NT2/D1 (cell line): Measurements from ENCODE around the gene SKIC2.
"Not testable (repeated sequence)": the region's sequence is repeated elsewhere in the genome, so short reads cannot be mapped to it uniquely, and the experiment has no call there.

Experiments
- DNase-seq: peaks from one replicate; pipeline ENCODE4 v3.0.0-alpha.2; 2011; ENCODE audit warnings: low read depth, low spot score
- H3K27me3 ChIP-seq: 2 replicates; pipeline ENCODE4 v1.6.0; 2011; ENCODE audit warnings: mild to moderate bottlenecking; ENCODE audit not compliant: insufficient read length, insufficient read depth
- H3K36me3 ChIP-seq: 2 replicates; pipeline ENCODE4 v1.6.1; 2011; ENCODE audit warnings: mild to moderate bottlenecking, low read length, mixed read lengths; ENCODE audit not compliant: insufficient read depth, insufficient read length
- H3K4me1 ChIP-seq: 2 replicates; pipeline ENCODE4 v1.5.1; 2011; ENCODE audit not compliant: insufficient read depth, insufficient read length
- H3K4me3 ChIP-seq: 2 replicates; pipeline ENCODE4 v1.5.1; 2011; ENCODE audit warnings: low read depth; ENCODE audit not compliant: insufficient read length
- H3K9ac ChIP-seq: 2 replicates; pipeline ENCODE4 v1.6.0; 2011; ENCODE audit warnings: low read depth; ENCODE audit not compliant: insufficient read length
- H3K9me3 ChIP-seq: 2 replicates; pipeline ENCODE4 v1.5.1; 2011; ENCODE audit warnings: mild to moderate bottlenecking, low read length; ENCODE audit not compliant: insufficient read depth
- SUZ12 ChIP-seq: IDR thresholded peaks from 2 replicates; pipeline ENCODE4 v1.6.1; 2011; ENCODE audit not compliant: insufficient read length, insufficient read depth; ENCODE audit errors: extremely low read depth
- YY1 ChIP-seq: IDR thresholded peaks from 2 replicates; pipeline ENCODE4 v1.6.1; 2011; ENCODE audit not compliant: insufficient read length, insufficient read depth
- ZNF274 ChIP-seq: IDR thresholded peaks from 2 replicates; pipeline ENCODE4 v1.6.1; 2011; ENCODE audit warnings: mild to moderate bottlenecking, low read depth, low read length

SKIC2 gene

DNA sequence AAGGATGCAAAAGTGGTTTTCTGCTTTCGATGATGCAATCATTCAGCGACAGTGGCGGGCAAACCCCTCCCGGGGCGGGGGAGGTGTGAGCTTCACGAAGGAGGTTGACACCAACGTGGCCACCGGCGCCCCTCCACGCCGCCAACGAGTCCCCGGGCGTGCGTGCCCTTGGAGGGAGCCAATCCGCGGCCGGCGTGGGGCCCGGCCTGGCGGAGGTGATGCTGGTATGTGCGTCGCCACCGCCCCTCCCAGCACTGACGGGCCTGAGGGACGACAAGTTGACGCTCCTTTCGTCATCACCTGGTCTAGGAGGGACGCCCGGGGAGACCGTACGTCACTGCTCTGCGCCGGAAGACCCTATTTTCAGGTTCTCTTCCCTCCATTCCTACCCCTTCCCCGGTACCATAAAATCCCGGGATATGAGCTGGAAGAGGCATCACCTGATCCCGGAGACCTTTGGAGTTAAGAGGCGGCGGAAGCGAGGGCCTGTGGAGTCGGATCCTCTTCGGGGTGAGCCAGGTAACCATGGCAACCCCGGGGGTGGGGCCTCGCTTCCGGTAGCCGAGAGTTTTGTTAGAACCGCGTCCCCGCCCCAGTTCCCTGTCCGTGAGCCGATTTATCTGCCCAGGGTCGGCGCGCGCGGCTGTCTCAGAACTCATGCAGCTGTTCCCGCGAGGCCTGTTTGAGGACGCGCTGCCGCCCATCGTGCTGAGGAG, 13.2 kb downstream of the SKIC2 start, which contains the start of gene DXO:
TSS of gene DXO (minus strand) at position 146 of the 716 bp plus-strand sequence. CDS start 463 bp downstream, outside the sequence.
- Histone ChIP-seq H3K36me3 (peaks cover 45% of the 10 kb centered on the region), H3K4me1 (no peaks in the 10 kb centered on the region)
- TF ChIP-seq ZNF274 (no peak), YY1 (no peak)

DNA sequence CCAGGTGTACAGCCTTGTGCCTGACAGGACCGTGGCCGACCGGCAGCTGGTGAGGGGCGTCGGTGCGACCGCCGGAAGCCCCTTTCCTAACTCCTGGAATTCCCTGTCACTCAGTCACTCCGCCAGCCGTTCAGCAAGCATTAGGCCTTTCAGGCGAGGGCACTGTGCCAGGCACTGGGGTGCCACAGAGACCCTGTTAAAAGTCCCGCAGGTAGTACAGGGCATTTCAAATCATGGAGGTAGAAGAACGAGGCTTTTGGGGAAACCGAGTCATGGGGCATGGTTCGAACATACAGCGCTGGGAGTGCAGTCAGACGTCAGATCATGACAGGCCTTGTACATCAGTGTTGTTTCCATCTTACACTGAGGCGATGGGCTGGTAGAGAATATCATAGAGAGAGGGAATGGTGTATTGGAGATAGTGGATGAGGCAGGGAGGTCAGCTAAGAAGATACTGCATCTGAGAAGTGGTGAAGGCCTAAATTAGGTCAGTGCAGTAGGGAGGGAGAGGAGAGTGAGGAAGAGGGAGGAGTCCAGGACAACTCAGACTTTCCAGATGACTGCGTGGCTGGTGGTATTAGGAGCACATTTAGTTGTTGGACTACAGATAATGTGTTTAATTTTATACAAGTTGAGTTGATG, 13.9 kb downstream of the SKIC2 start:
- no peak for DNase-seq

More for the DNA sequence above, 13.2 kb downstream of the SKIC2 start, which contains the start of gene DXO:
- DNase-seq, result peak; percentile 92
- Histone ChIP-seq H3K27me3 (no peaks in the 10 kb centered on the region), H3K9me3 (peaks cover 5% of the 10 kb centered on the region; the same call in 1 of the 2 replicates), H3K4me3 (peak within 1 kb of the TSS; percentile 76), H3K9ac (peak within 1 kb of the TSS; percentile 79)

DNA sequence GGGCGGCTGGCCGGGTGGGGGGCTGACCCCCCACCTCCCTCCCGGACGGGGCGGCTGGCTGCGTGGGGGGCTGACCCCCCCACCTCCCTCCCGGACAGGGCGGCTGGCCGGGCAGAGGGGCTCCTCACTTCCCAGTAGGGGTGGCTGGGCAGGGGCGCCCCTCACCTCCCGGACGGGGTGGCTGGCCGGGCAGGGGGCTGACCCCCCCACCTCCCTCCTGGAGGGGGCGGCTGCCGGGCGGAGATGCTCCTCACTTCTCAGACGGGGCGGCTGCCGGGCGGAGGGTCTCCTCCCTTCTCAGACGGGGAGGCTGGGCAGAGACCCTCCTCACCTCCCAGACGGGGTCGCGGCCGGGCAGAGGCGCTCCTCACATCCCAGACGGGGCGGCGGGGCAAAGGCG, 17.1 kb downstream of the SKIC2 start:
- H3K4me3 ChIP-seq, DNase-seq, H3K4me1 ChIP-seq, H3K9ac ChIP-seq, H3K27me3 ChIP-seq, H3K9me3 ChIP-seq: not testable (repeated sequence)
- peaks cover 20% of the 10 kb centered on the region for H3K36me3 ChIP-seq

More for the DNA sequence above, 13.9 kb downstream of the SKIC2 start:
- peaks cover 5% of the 10 kb centered on the region; the same call in 1 of the 2 replicates for H3K9me3 ChIP-seq
- no peak for TF ChIP-seq SUZ12
- TF ChIP-seq YY1, result no peak
- TF ChIP-seq ZNF274, result no peak
- no peaks in the 10 kb centered on the region for H3K27me3 ChIP-seq
- H3K4me3 ChIP-seq, result peak overlapping the region; percentile 76
- H3K36me3 ChIP-seq, result peaks cover 38% of the 10 kb centered on the region
- H3K4me1 ChIP-seq, result no peaks in the 10 kb centered on the region
- peak overlapping the region; percentile 79 for H3K9ac ChIP-seq

DNA sequence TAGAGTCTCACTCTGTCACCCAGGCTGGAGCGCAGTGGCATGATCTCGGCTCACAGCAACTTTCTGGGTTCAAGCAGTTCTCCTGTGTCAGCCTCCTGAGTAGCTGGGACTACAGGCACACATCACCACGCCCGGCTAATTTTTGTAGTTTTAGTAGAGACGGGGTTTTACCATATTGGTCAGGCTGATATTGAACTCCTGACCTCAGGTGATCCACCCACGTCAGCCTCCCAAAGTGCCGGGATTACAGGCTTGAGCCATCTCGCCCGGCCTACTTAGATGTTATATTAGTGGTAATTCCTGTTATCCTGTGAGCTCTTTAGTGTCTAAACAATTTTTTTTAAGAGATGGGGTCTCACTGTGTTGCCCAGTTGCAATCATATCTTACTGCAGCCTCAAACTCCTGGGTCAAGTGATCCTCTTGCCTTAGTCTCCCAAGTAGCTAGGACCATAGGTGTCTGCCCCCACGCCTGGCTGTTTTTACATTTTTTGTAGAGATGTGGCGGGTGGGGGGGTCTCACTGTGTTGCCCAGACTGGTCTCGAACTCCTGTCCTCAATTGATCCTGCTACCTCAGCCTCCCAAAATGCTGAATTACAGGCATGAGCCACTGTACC, 18.9 kb downstream of the SKIC2 start:
- DNase-seq, result no peak
- Histone ChIP-seq H3K27me3 (no peaks in the 10 kb centered on the region), H3K9me3 (peaks cover 5% of the 10 kb centered on the region; the same call in 1 of the 2 replicates), H3K4me3 (no peak overlapping the region), H3K4me1 (no peaks in the 10 kb centered on the region), H3K36me3 (peaks cover 20% of the 10 kb centered on the region), H3K9ac (no peak overlapping the region)
- TF ChIP-seq ZNF274 (no peak), SUZ12 (no peak), YY1 (no peak)

- Histone ChIP-seq H3K9me3 (peaks cover 5% of the 10 kb centered on the region; the same call in 1 of the 2 replicates), H3K27me3 (no peaks in the 10 kb centered on the region), H3K9ac (no peak overlapping the region), H3K4me3 (no peak overlapping the region), H3K4me1 (no peaks in the 10 kb centered on the region), H3K36me3 (peaks cover 18% of the 10 kb centered on the region)
- no peak for DNase-seq
- no peak for TF ChIP-seq YY1
- TF ChIP-seq SUZ12, result no peak
- no peak for TF ChIP-seq ZNF274
These were observed 19.9 kb downstream of the SKIC2 start for GRCh38 chr6:31978831-31979230.

GRCh38 chr6:31979238-31979898, 20.4 kb downstream of the SKIC2 start:
- no peaks in the 10 kb centered on the region for H3K4me1 ChIP-seq
- no peak overlapping the region for H3K9ac ChIP-seq
- TF ChIP-seq YY1, result no peak
- no peak for TF ChIP-seq SUZ12
- no peak for TF ChIP-seq ZNF274
- H3K9me3 ChIP-seq, result peaks cover 5% of the 10 kb centered on the region; the same call in 1 of the 2 replicates
- DNase-seq, result no peak
- peaks cover 14% of the 10 kb centered on the region for H3K36me3 ChIP-seq
- no peak overlapping the region for H3K4me3 ChIP-seq
- H3K27me3 ChIP-seq, result no peaks in the 10 kb centered on the region

- H3K9ac ChIP-seq, H3K4me1 ChIP-seq, H3K4me3 ChIP-seq, DNase-seq, H3K27me3 ChIP-seq, H3K9me3 ChIP-seq: not testable (repeated sequence)
- peaks cover 12% of the 10 kb centered on the region for H3K36me3 ChIP-seq
These were observed 21.4 kb downstream of the SKIC2 start for GRCh38 chr6:31980195-31980876.

GRCh38 chr6:31980998-31981397, 22.0 kb downstream of the SKIC2 start:
- H3K36me3 ChIP-seq, result peaks cover 12% of the 10 kb centered on the region
- DNase-seq, H3K27me3 ChIP-seq, H3K9ac ChIP-seq, H3K9me3 ChIP-seq, H3K4me3 ChIP-seq, H3K4me1 ChIP-seq: not testable (repeated sequence)

GRCh38 chr6:31981744-31982143, 22.8 kb downstream of the SKIC2 start, which contains the start of gene C4A:
C4A (plus strand) TSS chr6:31982057; CDS start chr6:31982108, 51 bp downstream.
- H3K9me3 ChIP-seq, H3K9ac ChIP-seq, H3K27me3 ChIP-seq, H3K4me1 ChIP-seq, DNase-seq, H3K4me3 ChIP-seq: not testable (repeated sequence)
- H3K36me3 ChIP-seq, result peaks cover 12% of the 10 kb centered on the region

DNA sequence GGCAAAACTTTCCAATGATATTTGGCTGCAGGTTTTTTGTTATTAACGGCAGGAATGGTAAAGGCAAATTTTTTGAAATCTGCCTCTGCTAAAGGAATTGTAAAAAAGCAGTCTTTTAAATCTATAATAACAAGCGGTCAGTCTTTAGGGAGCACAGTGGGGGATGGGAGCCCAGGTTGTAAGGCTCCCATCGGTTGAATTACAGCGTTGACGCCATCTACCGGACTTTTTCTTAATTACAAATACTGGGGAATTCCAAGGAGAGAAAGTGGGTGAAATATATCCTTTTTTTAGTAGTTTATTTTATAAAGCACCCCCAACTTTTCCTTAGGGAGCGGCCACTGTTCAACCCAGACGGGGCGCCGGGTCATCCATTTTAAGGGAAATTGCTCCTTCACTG, 30.4 kb downstream of the SKIC2 start:
- H3K4me1 ChIP-seq, H3K9me3 ChIP-seq, DNase-seq, H3K4me3 ChIP-seq, H3K36me3 ChIP-seq, H3K9ac ChIP-seq, H3K27me3 ChIP-seq: not testable (repeated sequence)
